ENCODE results near the gene SNX10.

Gene SNX10

GRCh38 chr7:26398756-26399509 lies 107.3 kb downstream of the SNX10 start:
- peak; percentile 10 to 11 for DNase-seq (ENCODE audit: extremely low read depth in 1 of 2, low read depth in 1 of 2)

GRCh38 chr7:26399736-26400135 lies 108.1 kb downstream of the SNX10 start:
- DNase-seq (ENCODE audit: extremely low read depth in 1 of 2, low read depth in 1 of 2) = no peak

- no peak for DNase-seq (ENCODE audit: extremely low read depth in 1 of 2, low read depth in 1 of 2)
Observed at GRCh38 chr7:26403640-26404039, 112.0 kb downstream of the SNX10 start.

DNA sequence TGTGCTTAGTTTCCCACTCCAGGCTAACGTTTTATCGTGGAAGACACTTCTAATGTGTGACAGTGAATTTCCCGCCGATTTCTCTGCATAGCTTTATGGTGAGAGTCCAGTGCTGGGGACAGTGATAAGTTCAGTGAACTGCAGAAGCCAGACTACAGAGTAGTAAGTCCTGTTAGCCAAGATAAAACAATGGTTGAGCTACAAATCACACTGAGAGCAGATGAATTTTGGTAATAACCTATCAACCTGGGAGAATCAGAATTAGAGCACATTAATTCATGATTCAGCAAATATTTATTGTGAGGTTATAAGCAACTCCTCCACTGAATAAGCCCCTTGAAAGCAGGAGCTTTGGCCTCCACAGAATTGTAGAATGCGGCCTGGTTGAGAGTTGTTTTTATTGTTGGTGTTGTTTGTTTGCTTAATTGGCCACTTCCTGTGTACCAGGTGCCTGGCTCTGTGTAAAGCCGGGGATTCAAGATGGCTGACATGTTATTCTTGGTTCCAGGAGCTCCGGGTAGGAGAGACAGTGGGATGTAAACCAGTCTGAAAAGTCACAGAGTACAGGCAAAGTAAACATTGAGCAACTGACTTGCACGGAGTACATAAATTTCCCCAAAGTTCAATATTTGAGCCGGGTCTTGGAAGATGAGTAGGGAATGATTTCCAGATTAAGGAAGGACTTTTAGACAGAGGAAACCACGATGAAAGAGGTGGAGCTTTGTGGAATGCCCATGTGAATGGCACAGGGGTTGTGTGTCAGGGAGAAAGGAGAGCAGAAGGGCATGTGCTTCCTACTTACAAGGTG lies 112.7 kb downstream of the SNX10 start:
- no peak for DNase-seq (ENCODE audit: extremely low read depth in 1 of 2, low read depth in 1 of 2)

DNA sequence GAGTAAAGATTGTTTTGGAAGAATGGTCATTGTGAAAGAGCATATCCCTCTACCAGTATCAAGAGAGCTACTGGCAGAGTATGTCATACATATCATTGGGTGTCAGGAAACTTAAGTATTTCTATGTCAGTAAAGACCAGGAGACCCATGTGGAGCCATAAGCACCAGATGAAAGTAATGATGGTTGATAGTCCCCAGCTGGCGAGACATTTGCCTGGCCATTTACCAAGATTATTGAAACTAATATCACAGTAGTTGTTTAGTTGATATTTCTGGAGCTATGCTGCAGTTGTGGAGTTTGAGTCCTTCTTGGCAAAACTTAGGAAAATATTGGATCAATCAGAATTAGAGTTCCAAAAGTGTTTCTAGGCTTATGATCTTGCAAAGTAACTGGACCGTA lies 114.8 kb downstream of the SNX10 start:
- no peak for DNase-seq (ENCODE audit: extremely low read depth in 1 of 2, low read depth in 1 of 2)

GRCh38 chr7:26409661-26410547 lies 118.2 kb downstream of the SNX10 start:
- DNase-seq (ENCODE audit: extremely low read depth in 1 of 2, low read depth in 1 of 2) = no peak

GRCh38 chr7:26413007-26413691 lies 121.5 kb downstream of the SNX10 start:
- DNase-seq (ENCODE audit: extremely low read depth in 1 of 2, low read depth in 1 of 2) = no peak

DNA sequence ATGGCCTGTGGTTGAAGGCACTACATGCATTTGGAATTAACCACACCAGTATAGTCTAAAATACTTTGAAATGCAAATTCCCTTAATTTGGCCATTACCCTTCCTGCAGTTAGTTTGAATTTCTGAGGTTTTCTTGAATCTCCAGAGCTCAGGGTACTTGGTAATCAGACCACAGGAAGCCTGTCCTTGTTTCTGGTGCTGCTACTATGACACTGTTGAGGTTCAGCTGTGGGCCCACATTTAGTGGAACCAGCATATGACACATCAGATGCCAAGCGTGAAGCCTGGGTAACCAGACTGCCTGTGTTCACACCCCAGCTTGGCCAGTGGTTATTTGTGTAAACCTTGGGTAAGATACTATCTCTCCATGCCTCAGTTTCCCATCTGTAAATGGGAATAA lies 124.3 kb downstream of the SNX10 start:
- no peak for DNase-seq (ENCODE audit: extremely low read depth in 1 of 2, low read depth in 1 of 2)

DNA sequence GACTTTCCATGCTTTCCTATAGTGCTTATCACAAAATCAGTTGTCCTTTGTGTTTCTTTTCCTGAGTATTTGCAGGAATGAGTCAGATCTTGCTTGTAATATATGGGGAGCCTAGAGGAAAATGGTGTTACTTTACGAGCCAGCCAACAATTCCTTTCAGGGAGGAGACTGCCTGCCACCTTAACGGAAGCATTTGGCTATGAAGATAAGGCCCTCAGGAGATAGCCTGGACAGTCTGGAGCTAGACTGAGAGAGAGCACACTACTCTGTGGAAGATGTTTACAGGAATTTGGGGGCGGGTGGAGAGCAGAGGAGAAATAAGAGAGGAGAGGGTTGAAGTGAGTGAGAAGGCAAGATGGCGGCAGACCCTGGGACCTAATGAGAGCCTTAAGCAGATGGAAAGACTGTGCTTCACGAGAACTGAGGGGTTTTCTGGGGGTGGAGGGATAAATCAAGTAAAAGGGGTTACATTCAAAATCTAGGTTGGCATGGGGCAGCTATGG lies 126.3 kb downstream of the SNX10 start:
- no peak for DNase-seq (ENCODE audit: extremely low read depth in 1 of 2, low read depth in 1 of 2)

DNA sequence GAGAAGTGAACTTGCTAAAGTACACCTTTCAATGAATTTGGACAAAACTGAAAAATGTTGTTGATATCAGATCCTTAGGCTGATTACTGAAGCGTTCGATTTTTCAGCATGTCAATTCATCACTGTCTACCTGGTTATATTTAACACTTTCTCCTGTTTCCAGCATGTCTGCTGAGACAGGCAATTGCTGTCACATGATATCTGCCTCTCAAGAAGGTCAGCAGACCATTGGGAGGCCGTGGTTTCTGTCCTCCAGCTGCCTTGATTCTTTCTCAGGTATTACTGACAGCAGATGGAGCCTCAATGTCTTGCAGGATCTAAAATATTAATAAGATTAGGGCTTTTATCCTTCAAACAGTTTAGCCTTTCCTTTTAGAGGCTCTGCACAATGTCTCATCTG lies 127.5 kb downstream of the SNX10 start:
- no peak for DNase-seq (ENCODE audit: extremely low read depth in 1 of 2, low read depth in 1 of 2)

DNA sequence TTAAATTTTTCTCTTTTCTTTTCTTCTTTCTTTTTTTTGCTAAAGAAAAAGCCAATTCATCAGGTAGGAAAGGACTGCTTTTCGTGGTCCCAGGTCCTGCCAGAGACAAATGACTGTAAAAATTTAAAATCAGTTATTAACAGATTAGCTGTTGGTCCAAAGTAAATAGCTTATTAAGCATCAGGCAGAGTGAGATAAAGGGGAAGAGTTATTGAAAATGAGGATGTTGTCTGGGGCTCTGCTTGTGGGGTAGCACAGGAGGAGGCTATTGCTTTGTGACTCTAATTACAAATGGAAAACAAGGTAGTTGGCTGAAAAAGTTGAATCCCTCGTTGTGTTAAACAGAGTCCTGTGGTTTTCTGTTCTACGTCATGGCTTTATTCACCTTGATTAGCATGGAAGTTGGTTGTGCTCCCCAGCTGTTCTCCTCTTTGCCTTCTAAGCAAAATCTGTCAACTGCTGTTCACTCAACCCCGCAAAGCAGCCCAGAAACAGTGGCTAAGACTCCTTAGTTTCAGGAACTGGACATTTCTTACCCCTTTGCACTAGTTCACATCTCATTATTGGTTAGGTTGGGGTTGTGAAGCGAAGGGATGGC lies 128.9 kb downstream of the SNX10 start:
- DNase-seq (ENCODE audit: extremely low read depth in 1 of 2, low read depth in 1 of 2) = no peak

DNA sequence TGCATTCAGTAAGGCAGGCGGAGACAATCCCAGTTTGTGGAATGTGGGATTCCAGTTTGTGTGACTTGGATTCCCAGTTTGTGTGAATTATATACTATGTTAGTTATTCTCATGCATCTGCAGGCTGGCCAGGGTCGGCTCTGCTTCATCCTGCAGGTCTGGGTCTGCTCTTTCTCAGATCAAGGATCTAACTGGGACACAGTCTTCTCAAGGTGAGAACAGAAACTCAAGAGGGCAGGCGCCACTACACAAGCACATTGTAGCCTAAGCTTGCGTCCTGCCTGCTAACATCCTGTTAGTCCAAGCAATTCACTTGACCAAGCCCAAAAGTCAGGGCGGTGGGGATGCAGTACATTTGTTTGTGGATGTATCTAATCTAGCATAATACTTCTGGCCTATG lies 131.1 kb downstream of the SNX10 start:
- DNase-seq (ENCODE audit: extremely low read depth in 1 of 2, low read depth in 1 of 2) = no peak

DNA sequence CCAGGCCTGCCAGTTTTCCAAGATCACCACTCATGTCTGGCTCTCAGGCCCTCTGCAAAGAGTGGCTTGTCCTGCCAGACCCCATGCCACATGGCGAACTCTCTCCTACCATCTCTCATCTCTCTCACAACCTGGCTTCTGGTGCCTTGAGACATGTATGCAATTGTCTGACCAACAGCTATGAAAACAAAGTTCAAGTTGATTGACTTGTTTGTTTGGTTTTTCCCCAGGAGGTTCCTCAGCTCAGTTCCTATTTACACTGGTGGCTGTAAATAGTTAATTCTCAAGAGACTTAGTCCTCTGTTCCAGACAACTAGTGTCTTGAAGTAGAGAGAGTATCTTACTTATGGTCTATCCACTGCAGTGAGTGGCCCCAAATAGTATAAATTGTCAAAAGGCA lies 131.8 kb downstream of the SNX10 start:
- DNase-seq (ENCODE audit: extremely low read depth in 1 of 2, low read depth in 1 of 2) = no peak

All from stimulated activated CD8-positive, alpha-beta memory T cell treated with anti-CD3 and anti-CD28 coated beads, Interleukin-7, amount 100 ng/mL, for 48 hours (primary cell).